Common myeloid progenitor, CD34-positive (primary cell): ENCODE measurements around the gene TTC33.

Experiments
- CTCF ChIA-PET: fragments of 350-600 bp; sonication (Branson Sonifier 250); formaldehyde crosslinking; loops from one replicate; lab custom pipeline; 2021; ENCODE audit warnings: antibody characterized with exemption; lab: Charles Lee
- POLR2A ChIA-PET: fragments of 350-600 bp; sonication (Branson Sonifier 250); formaldehyde crosslinking; loops from one replicate; lab custom pipeline; 2021; ENCODE audit warnings: antibody characterized with exemption; lab: Charles Lee
- DNase-seq, 3 donors: peaks; one replicate each; pipeline versions ENCODE4 v3.0.0 to v3.0.0-alpha.2; 2013
- H3K27ac ChIP-seq, 2 experiments: 1 replicate in 1 of 2; 2 replicates in 1 of 2; pipeline ENCODE4 v1.7.0; 2013; ENCODE audit warnings: inconsistent platforms in 2 of 2, low read length in 2 of 2, mild to moderate bottlenecking in 2 of 2, low read depth in 1 of 2, moderate library complexity in 1 of 2; ENCODE audit not compliant: severe bottlenecking in 2 of 2, insufficient read depth in 1 of 2, poor library complexity in 1 of 2
- H3K27me3 ChIP-seq, 5 experiments: replicated peaks in 2 of 5; 1 replicate in 3 of 5; 2 replicates in 2 of 5; pipeline versions ENCODE4 v1.6.1 to v1.7.0; 2013; ENCODE audit warnings: low read length in 4 of 5, mild to moderate bottlenecking in 2 of 5, moderate library complexity in 2 of 5, inconsistent platforms in 1 of 5; ENCODE audit not compliant: insufficient read depth in 5 of 5, control insufficient read depth in 4 of 5
- H3K36me3 ChIP-seq, 4 experiments: 1 replicate in 2 of 4; 2 replicates in 2 of 4; pipeline versions ENCODE4 v1.6.1 to v1.7.0; 2013; ENCODE audit warnings: low read length in 3 of 4, control low read depth in 1 of 4, mild to moderate bottlenecking in 1 of 4; ENCODE audit not compliant: control insufficient read depth in 4 of 4, insufficient read depth in 4 of 4
- H3K4me1 ChIP-seq, 4 experiments: 1 replicate in 3 of 4; 2 replicates in 1 of 4; pipeline versions ENCODE4 v1.6.1 to v1.7.1; 2013; ENCODE audit warnings: low read length in 3 of 4, mild to moderate bottlenecking in 3 of 4, control low read depth in 1 of 4, inconsistent platforms in 1 of 4, moderate library complexity in 1 of 4; ENCODE audit not compliant: control insufficient read depth in 4 of 4, insufficient read depth in 4 of 4; ENCODE audit errors: control extremely low read depth in 1 of 4
- H3K4me3 ChIP-seq, 7 experiments: 1 replicate in 4 of 7; 2 replicates in 3 of 7; pipeline versions ENCODE4 v1.5.1 to v1.7.0; 2013; ENCODE audit warnings: mild to moderate bottlenecking in 7 of 7, low read length in 6 of 7, moderate library complexity in 6 of 7, inconsistent platforms in 2 of 7, low read depth in 2 of 7, control low read depth in 1 of 7; ENCODE audit not compliant: insufficient read depth in 4 of 7, control insufficient read depth in 1 of 7; ENCODE audit errors: extremely low read depth in 1 of 7
- H3K9me3 ChIP-seq, 5 experiments: 1 replicate in 4 of 5; 2 replicates in 1 of 5; pipeline versions ENCODE4 v1.6.1 to v1.7.1; 2013; ENCODE audit warnings: low read length in 4 of 5, mild to moderate bottlenecking in 2 of 5, inconsistent platforms in 1 of 5, low read depth in 1 of 5, moderate library complexity in 1 of 5; ENCODE audit not compliant: control insufficient read depth in 4 of 5, insufficient read depth in 2 of 5; ENCODE audit errors: control extremely low read depth in 1 of 5
- WGBS: methylation state at CpG from one replicate; pipeline ENCODE4 v1.1.5; 2013; ENCODE audit not compliant: insufficient coverage; 5-methylcytosine and 5-hydroxymethylcytosine counted together

Gene TTC33

DNA sequence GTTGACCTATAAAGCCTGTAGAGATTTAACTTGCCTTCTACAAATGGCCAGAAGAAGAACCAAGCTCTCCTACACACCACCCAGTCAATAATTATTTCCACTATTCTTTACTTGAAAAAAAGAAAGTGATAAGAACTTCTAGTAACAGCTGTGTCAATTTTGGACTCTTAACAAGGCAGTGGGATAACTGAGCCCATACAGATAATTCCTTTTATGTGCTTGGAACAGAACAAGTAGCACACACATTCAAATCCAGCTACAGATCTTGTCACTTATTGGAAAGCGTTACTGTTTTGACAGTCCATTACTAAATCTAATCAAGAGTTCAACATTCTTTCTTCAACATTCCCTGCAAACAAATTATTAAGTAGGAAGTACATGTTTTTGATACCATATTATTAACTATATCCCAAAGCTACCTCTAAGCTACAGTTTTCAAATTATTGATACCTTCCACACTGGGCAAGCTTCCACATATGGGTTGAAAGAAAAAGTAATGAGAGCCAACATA, 69.7 kb downstream of the TTC33 start:
- peaks cover 0 to 36% (median 11%) of the 10 kb centered on the region in 4 experiments for H3K36me3 ChIP-seq
- no CpG with 5 or more reads among the region's 1 CpG for WGBS

DNA sequence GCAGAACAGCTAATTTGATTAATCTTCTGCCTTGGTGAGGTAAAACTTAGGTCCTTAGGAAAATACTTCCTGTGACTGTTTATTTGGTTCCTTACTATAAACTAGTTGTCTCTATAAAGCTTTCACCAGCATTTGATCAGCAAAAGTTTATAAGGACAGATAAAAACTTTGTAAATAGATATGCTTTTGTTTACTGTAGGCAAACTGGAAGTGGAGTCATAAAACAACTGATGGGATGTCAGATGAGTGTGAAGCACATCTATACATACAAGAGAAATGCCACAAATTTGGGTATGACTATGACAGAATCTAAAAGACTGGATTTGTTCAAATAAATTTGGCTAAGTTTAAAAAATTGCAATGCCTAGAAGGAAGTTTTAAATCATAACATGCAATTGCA, 70.6 kb downstream of the TTC33 start:
- DNase-seq: no peak
- peak overlapping the region in 5 of 7 experiments; percentile 1 to 85 (median 54) for H3K4me3 ChIP-seq
- H3K4me1 ChIP-seq: peaks cover 38 to 91% (median 52%) of the 10 kb centered on the region in 4 experiments
- POLR2A ChIA-PET: no interaction called here
- CTCF ChIA-PET: interaction anchor here (0.8 to 5.0 kb wide), 10 partner anchors 19 to 969 kb away, joined by 3 to 37 read pairs (median 4); no protein-coding TSS in a partner anchor
- peaks cover 0 to 32% (median 8%) of the 10 kb centered on the region in 4 experiments for H3K36me3 ChIP-seq
- peak overlapping the region in 1 of 2 experiments; percentile 2 for H3K27ac ChIP-seq
- no peaks in the 10 kb centered on the region for H3K27me3 ChIP-seq
- H3K9me3 ChIP-seq: no peaks in the 10 kb centered on the region

More for the DNA sequence above, 69.7 kb downstream of the TTC33 start:
- no peaks in the 10 kb centered on the region for H3K27me3 ChIP-seq
- CTCF ChIA-PET: interaction anchor here (0.6 to 5.0 kb wide), 19 partner anchors 13 to 1611 kb away, joined by 3 to 37 read pairs (median 3); no protein-coding TSS in a partner anchor
- no peak overlapping the region for H3K27ac ChIP-seq
- POLR2A ChIA-PET: interaction anchor here (0.6 kb wide), 1 partner anchor 975 kb away, joined by 3 read pairs; no protein-coding TSS in a partner anchor
- DNase-seq: no peak
- peaks cover 38 to 89% (median 45%) of the 10 kb centered on the region in 4 experiments for H3K4me1 ChIP-seq
- H3K9me3 ChIP-seq: no peaks in the 10 kb centered on the region
- H3K4me3 ChIP-seq: peak overlapping the region in 1 of 7 experiments; percentile 85

DNA sequence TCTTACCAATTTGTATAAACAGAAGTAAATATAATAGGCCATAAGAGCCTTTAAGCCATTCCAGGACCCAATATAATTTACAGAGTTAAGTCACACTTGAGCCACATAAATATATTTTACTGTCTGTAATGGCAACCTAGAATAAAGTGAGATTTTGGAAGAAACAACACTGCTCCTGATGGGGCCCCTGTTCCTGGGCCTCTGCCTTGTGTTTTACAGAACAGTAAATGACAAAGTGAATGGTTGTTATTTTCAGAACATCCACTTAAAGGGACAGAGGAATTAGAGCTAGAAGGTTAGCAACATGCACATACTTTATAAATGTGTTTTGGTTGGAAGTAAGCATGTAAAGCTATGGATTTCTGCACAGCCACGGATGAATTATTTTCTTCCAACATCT, 72.5 kb downstream of the TTC33 start:
- H3K4me1 ChIP-seq: peaks cover 43 to 79% (median 51%) of the 10 kb centered on the region in 4 experiments
- WGBS: no CpG with 5 or more reads among the region's 1 CpG
- no peaks in the 10 kb centered on the region for H3K9me3 ChIP-seq
- no peak for DNase-seq
- peak overlapping the region in 6 of 7 experiments; percentile 84 to 96 (median 89) for H3K4me3 ChIP-seq
- ChIA-PET CTCF (interaction anchor here (1.0 to 5.0 kb wide), 8 partner anchors 10 to 967 kb away, joined by 3 to 37 read pairs (median 4); no protein-coding TSS in a partner anchor), POLR2A (no interaction called here)
- H3K36me3 ChIP-seq: peaks cover 0 to 28% (median 6%) of the 10 kb centered on the region in 4 experiments
- H3K27ac ChIP-seq: peak overlapping the region in 1 of 2 experiments; percentile 83
- H3K27me3 ChIP-seq: no peaks in the 10 kb centered on the region

DNA sequence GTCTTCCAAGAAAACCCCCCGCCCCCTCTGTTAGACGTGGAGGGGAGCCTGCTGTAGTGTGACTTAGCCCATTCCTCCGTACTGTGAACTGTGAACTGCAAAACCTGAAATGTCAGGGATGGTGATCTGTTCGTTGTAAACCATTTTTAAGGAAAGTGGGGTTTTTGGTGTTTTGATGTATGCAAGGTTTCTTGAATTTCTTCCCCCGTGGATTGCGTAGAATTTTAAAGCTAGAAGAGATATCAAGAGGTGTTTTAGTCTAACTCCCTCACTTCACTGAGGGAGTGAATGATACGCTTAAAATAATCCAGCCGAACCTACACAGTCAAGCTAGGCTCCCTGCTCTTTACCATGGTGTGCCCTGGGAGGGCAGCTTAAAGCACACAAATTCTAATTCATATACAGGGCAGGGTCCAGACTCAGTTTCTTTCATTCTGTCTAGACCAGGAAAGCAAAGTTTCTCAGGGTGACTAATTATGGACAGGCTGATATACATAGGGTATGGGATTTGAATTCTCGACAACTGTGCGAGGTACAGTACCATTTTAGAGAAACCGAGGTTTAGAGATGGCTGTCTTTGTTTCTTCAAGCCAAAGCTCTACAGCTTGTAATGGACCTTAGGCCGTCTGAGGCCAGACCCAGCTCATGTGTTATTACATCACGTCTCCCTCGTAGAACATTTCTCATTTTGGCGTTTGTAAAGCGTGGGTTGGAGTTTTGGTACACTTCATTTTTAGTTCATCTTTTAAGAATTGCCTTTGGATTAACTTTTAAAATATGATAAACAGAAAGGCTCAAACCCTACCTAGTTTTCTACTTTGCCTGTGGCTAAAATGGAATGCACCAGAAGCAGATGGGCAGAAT, 73.4 kb downstream of the TTC33 start:
- Histone ChIP-seq H3K4me1 (peaks cover 39 to 79% (median 55%) of the 10 kb centered on the region in 4 experiments), H3K4me3 (peak overlapping the region; percentile 84 to 96 (median 90)), H3K9me3 (no peaks in the 10 kb centered on the region), H3K27me3 (no peaks in the 10 kb centered on the region), H3K27ac (peak overlapping the region; percentile 10 to 83), H3K36me3 (peaks cover 0 to 27% (median 6%) of the 10 kb centered on the region in 4 experiments)
- ChIA-PET CTCF (interaction anchor here (0.8 to 5.0 kb wide), 8 partner anchors 56 to 966 kb away, joined by 3 to 37 read pairs (median 4); no protein-coding TSS in a partner anchor), POLR2A (interaction anchor here (0.6 kb wide), 1 partner anchor 513 kb away, joined by 3 read pairs; no protein-coding TSS in a partner anchor)
- DNase-seq: peak in 1 of 3 donors; percentile 26
- WGBS: 10% methylated on average over 12 of the region's 16 CpGs

DNA sequence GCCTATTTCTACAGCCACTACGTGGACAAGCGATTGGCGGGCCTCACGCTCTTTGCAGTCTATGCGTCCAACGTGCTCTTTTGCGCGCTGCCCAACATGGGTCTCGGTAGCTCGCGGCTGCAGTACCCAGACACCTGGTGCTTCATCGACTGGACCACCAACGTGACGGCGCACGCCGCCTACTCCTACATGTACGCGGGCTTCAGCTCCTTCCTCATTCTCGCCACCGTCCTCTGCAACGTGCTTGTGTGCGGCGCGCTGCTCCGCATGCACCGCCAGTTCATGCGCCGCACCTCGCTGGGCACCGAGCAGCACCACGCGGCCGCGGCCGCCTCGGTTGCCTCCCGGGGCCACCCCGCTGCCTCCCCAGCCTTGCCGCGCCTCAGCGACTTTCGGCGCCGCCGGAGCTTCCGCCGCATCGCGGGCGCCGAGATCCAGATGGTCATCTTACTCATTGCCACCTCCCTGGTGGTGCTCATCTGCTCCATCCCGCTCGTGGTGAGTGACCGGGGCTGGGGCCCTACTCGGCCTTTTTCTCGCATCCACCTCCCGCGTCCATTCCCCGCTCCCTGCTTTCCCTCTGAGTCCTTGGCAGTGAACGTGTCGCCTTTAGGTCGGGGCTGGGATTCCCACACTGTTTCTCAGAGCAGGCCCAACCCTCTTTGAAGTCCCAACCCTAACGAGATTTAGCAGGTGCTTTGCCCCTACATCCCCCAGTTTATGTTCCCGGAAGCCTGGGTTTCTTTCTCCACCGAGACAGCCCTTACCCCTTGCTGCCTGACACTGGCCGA, 74.2 kb downstream of the TTC33 start:
- POLR2A ChIA-PET: interaction anchor here (0.6 to 2.7 kb wide), 3 partner anchors 246 to 512 kb away, joined by 3 to 10 read pairs (median 3); no protein-coding TSS in a partner anchor
- WGBS: under 1% methylated on average over 64 of the region's 67 CpGs
- no peaks in the 10 kb centered on the region for H3K27me3 ChIP-seq

DNA sequence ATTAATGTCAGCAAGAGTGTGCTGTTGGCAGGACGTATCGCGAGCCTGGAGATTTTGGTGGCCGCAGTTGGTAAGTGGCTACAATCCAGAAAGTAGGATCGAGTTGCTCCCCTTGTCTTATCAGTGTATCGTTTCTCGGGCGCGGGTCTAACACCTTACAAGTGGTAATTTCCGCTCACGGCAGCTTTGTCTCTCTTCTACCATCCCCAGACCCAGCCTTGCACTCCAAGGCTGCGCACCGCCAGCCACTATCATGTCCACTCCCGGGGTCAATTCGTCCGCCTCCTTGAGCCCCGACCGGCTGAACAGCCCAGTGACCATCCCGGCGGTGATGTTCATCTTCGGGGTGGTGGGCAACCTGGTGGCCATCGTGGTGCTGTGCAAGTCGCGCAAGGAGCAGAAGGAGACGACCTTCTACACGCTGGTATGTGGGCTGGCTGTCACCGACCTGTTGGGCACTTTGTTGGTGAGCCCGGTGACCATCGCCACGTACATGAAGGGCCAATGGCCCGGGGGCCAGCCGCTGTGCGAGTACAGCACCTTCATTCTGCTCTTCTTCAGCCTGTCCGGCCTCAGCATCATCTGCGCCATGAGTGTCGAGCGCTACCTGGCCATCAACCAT, 74.9 kb downstream of the TTC33 start:
- peaks cover 42 to 79% (median 62%) of the 10 kb centered on the region in 4 experiments for H3K4me1 ChIP-seq
- ChIA-PET CTCF (interaction anchor here (0.7 to 1.9 kb wide), 13 partner anchors 10 to 732 kb away, joined by 3 to 6 read pairs (median 3); no protein-coding TSS in a partner anchor), POLR2A (interaction anchor here (0.6 to 2.7 kb wide), 2 partner anchors 245 to 271 kb away, joined by 3 to 10 read pairs; no protein-coding TSS in a partner anchor)
- H3K36me3 ChIP-seq: peaks cover 0 to 18% (median 3%) of the 10 kb centered on the region in 4 experiments
- peak in 2 of 3 donors; percentile 48 to 66 for DNase-seq
- H3K4me3 ChIP-seq: peak overlapping the region; percentile 84 to 96 (median 90)
- no peaks in the 10 kb centered on the region for H3K27me3 ChIP-seq
- 2% methylated on average over 34 of the region's 37 CpGs for WGBS
- peak overlapping the region in 1 of 2 experiments; percentile 33 for H3K27ac ChIP-seq
- no peaks in the 10 kb centered on the region for H3K9me3 ChIP-seq

More for the DNA sequence above, 74.2 kb downstream of the TTC33 start:
- H3K4me3 ChIP-seq: peak overlapping the region; percentile 84 to 96 (median 90)
- peaks cover 43 to 81% (median 63%) of the 10 kb centered on the region in 4 experiments for H3K4me1 ChIP-seq
- peak in 2 of 3 donors; percentile 65 to 80 for DNase-seq
- peaks cover 0 to 23% (median 4%) of the 10 kb centered on the region in 4 experiments for H3K36me3 ChIP-seq
- CTCF ChIA-PET: interaction anchor here (0.7 to 1.9 kb wide), 11 partner anchors 11 to 733 kb away, joined by 3 to 6 read pairs (median 3); no protein-coding TSS in a partner anchor
- H3K27ac ChIP-seq: peak overlapping the region; percentile 33 to 83
- no peaks in the 10 kb centered on the region for H3K9me3 ChIP-seq
